Stimulated activated CD4-positive, alpha-beta T cell treated with anti-CD3 and anti-CD28 coated beads, TNF-alpha, amount 100 ng/mL, for 4 hours (primary cell): ENCODE results near the gene CNTN5.

Experiments used
- DNase-seq, 3 experiments: peaks; one replicate each; pipeline ENCODE4 v3.0.0-alpha.2; 2020; ENCODE audit warnings: low read depth in 3 of 3

Gene CNTN5

GRCh38 chr11:99614352-99614751 lies 593.6 kb downstream of the CNTN5 start:
- no peak for DNase-seq

GRCh38 chr11:99630629-99631028 lies 609.9 kb downstream of the CNTN5 start:
- no peak for DNase-seq

- no peak for DNase-seq
Observed at GRCh38 chr11:99631618-99632017, 610.9 kb downstream of the CNTN5 start.

- DNase-seq: no peak
Observed at GRCh38 chr11:99632969-99633368, 612.2 kb downstream of the CNTN5 start.

GRCh38 chr11:99634581-99634980 lies 613.8 kb downstream of the CNTN5 start:
- DNase-seq: no peak

- no peak for DNase-seq
Observed at GRCh38 chr11:99638073-99638553, 617.4 kb downstream of the CNTN5 start.

GRCh38 chr11:99640671-99641070 lies 619.9 kb downstream of the CNTN5 start:
- no peak for DNase-seq

GRCh38 chr11:99645934-99646333 lies 625.2 kb downstream of the CNTN5 start:
- DNase-seq: no peak

- DNase-seq: no peak
Observed at GRCh38 chr11:99670067-99670676, 649.4 kb downstream of the CNTN5 start.

- DNase-seq: no peak
Observed at GRCh38 chr11:99671808-99672409, 651.2 kb downstream of the CNTN5 start.

GRCh38 chr11:99676292-99676691 lies 655.5 kb downstream of the CNTN5 start:
- no peak for DNase-seq

- no peak for DNase-seq
Observed at GRCh38 chr11:99682171-99682570, 661.4 kb downstream of the CNTN5 start.

GRCh38 chr11:99682646-99683045 lies 661.9 kb downstream of the CNTN5 start:
- no peak for DNase-seq

- DNase-seq: no peak
Observed at GRCh38 chr11:99683933-99684332, 663.2 kb downstream of the CNTN5 start.

GRCh38 chr11:99686838-99687237 lies 666.1 kb downstream of the CNTN5 start:
- no peak for DNase-seq

GRCh38 chr11:99687320-99687719 lies 666.6 kb downstream of the CNTN5 start:
- no peak for DNase-seq

GRCh38 chr11:99693941-99694492 lies 673.3 kb downstream of the CNTN5 start:
- no peak for DNase-seq

GRCh38 chr11:99695106-99695505 lies 674.4 kb downstream of the CNTN5 start:
- no peak for DNase-seq

GRCh38 chr11:99706848-99707247 lies 686.1 kb downstream of the CNTN5 start:
- no peak for DNase-seq

GRCh38 chr11:99708928-99709672 lies 688.4 kb downstream of the CNTN5 start:
- DNase-seq: no peak

GRCh38 chr11:99716302-99716701 lies 695.6 kb downstream of the CNTN5 start:
- no peak for DNase-seq

GRCh38 chr11:99718291-99718690 lies 697.5 kb downstream of the CNTN5 start:
- DNase-seq: no peak
